ENCODE results near the gene PTCH1.

Gene PTCH1

GRCh38 chr9:95505072-95505716, 11.6 kb downstream of the PTCH1 start:
- H3K4me3 ChIP-seq (replicated peaks; ENCODE audit: low read depth, low read length) = peak overlapping the region; percentile 85
- no peak for TF ChIP-seq CTCF (IDR thresholded peaks at IDR 0.05; ENCODE audit: low read length, missing control alignments)
- DNase-seq (ENCODE audit: low read depth) = no peak

- TF ChIP-seq CTCF (IDR thresholded peaks at IDR 0.05; ENCODE audit: low read length, missing control alignments) = no peak
- DNase-seq (ENCODE audit: low read depth) = peak; percentile 58
- H3K4me3 ChIP-seq (replicated peaks; ENCODE audit: low read depth, low read length) = no peak overlapping the region
Observed at GRCh38 chr9:95504053-95504963, 12.5 kb downstream of the PTCH1 start.

GRCh38 chr9:95503369-95503768, 13.4 kb downstream of the PTCH1 start:
- DNase-seq (ENCODE audit: low read depth) = no peak
- no peak for TF ChIP-seq CTCF (IDR thresholded peaks at IDR 0.05; ENCODE audit: low read length, missing control alignments)

GRCh38 chr9:95502248-95502647, 14.5 kb downstream of the PTCH1 start:
- no peak for TF ChIP-seq CTCF (IDR thresholded peaks at IDR 0.05; ENCODE audit: low read length, missing control alignments)
- DNase-seq (ENCODE audit: low read depth) = no peak
- H3K4me3 ChIP-seq (replicated peaks; ENCODE audit: low read depth, low read length) = no peak overlapping the region

More at GRCh38 chr9:95503369-95503768, 13.4 kb downstream of the PTCH1 start:
- no peak overlapping the region for H3K4me3 ChIP-seq (replicated peaks; ENCODE audit: low read depth, low read length)

- DNase-seq (ENCODE audit: low read depth) = no peak
- no peak for TF ChIP-seq CTCF (IDR thresholded peaks at IDR 0.05; ENCODE audit: low read length, missing control alignments)
- H3K4me3 ChIP-seq (replicated peaks; ENCODE audit: low read depth, low read length) = no peak overlapping the region
Observed at GRCh38 chr9:95499847-95500246, 16.9 kb downstream of the PTCH1 start.

GRCh38 chr9:95499046-95499676, 17.6 kb downstream of the PTCH1 start:
- no peak for DNase-seq (ENCODE audit: low read depth)
- no peak overlapping the region for H3K4me3 ChIP-seq (replicated peaks; ENCODE audit: low read depth, low read length)
- TF ChIP-seq CTCF (IDR thresholded peaks at IDR 0.05; ENCODE audit: low read length, missing control alignments) = no peak
